Measurements from ENCODE around the gene LRRC27. TPM values are rescaled to one million over a fixed set of nuclear protein-coding genes. Genes with fewer than 3 reads are reported as not detected.

LRRC27 gene
- total RNA-seq, 2 experiments from 2014 or later, result 3.6 to 4.1 TPM

- CTCF ChIA-PET, result no interaction called here
- DNase-seq, result no peak
- no peak overlapping the region for H3K27ac Mint-ChIP-seq
- H3K4me3 Mint-ChIP-seq, result no peak overlapping the region
- POLR2A ChIA-PET, result no interaction called here
- H3K4me1 Mint-ChIP-seq, result peaks cover 10% of the 10 kb centered on the region
- H3K36me3 Mint-ChIP-seq (ENCODE audit: low read depth), result peaks cover 8% of the 10 kb centered on the region
- no peak for ATAC-seq
- no peaks in the 10 kb centered on the region for H3K9me3 Mint-ChIP-seq (ENCODE audit: low read depth)
- intact Hi-C loops (cut with DNase I, micrococcal nuclease), result no loop called here
- H3K27me3 Mint-ChIP-seq, result no peaks in the 10 kb centered on the region
Observed at GRCh38 chr10:132404169-132404880, 72.3 kb downstream of the LRRC27 start.

- DNase-seq, result no peak
- H3K4me3 Mint-ChIP-seq, result no peak overlapping the region
- H3K9me3 Mint-ChIP-seq (ENCODE audit: low read depth), result no peaks in the 10 kb centered on the region
- ChIA-PET POLR2A (no interaction called here), CTCF (interaction anchor here (0.5 kb wide), 1 partner anchor 32 kb away, joined by 4 read pairs; no protein-coding TSS in a partner anchor)
- no peak overlapping the region for H3K27ac Mint-ChIP-seq
- H3K4me1 Mint-ChIP-seq, result peaks cover 6% of the 10 kb centered on the region
- H3K36me3 Mint-ChIP-seq (ENCODE audit: low read depth), result peaks cover 8% of the 10 kb centered on the region
- no peaks in the 10 kb centered on the region for H3K27me3 Mint-ChIP-seq
- intact Hi-C loops (cut with DNase I, micrococcal nuclease), result no loop called here
- ATAC-seq, result no peak
Observed at GRCh38 chr10:132404911-132405462, 73.0 kb downstream of the LRRC27 start.

GRCh38 chr10:132405463-132405991 is 73.5 kb downstream of the LRRC27 start:
- Mint-ChIP-seq H3K27me3 (no peaks in the 10 kb centered on the region), H3K36me3 (ENCODE audit: low read depth) (peaks cover 8% of the 10 kb centered on the region), H3K9me3 (ENCODE audit: low read depth) (no peaks in the 10 kb centered on the region), H3K27ac (no peak overlapping the region), H3K4me3 (no peak overlapping the region), H3K4me1 (peaks cover 6% of the 10 kb centered on the region)
- DNase-seq, result no peak
- intact Hi-C loops (cut with DNase I, micrococcal nuclease), result no loop called here
- no peak for ATAC-seq
- CTCF ChIA-PET, result interaction anchor here (0.5 kb wide), 1 partner anchor 33 kb away, joined by 4 read pairs; no protein-coding TSS in a partner anchor
- POLR2A ChIA-PET, result no interaction called here

GRCh38 chr10:132406181-132406580 is 74.2 kb downstream of the LRRC27 start:
- Mint-ChIP-seq H3K4me3 (no peak overlapping the region), H3K36me3 (ENCODE audit: low read depth) (peaks cover 8% of the 10 kb centered on the region), H3K9me3 (ENCODE audit: low read depth) (no peaks in the 10 kb centered on the region), H3K4me1 (peaks cover 6% of the 10 kb centered on the region), H3K27ac (no peak overlapping the region), H3K27me3 (no peaks in the 10 kb centered on the region)
- ChIA-PET POLR2A (no interaction called here), CTCF (no interaction called here)
- intact Hi-C loops (cut with DNase I, micrococcal nuclease), result no loop called here
- DNase-seq (no peak), ATAC-seq (no peak)

GRCh38 chr10:132406750-132407149 is 74.8 kb downstream of the LRRC27 start:
- Mint-ChIP-seq H3K4me3 (no peak overlapping the region), H3K27me3 (no peaks in the 10 kb centered on the region), H3K9me3 (ENCODE audit: low read depth) (no peaks in the 10 kb centered on the region), H3K4me1 (peaks cover 6% of the 10 kb centered on the region), H3K36me3 (ENCODE audit: low read depth) (peaks cover 8% of the 10 kb centered on the region), H3K27ac (no peak overlapping the region)
- intact Hi-C loops (cut with DNase I, micrococcal nuclease), result no loop called here
- ChIA-PET CTCF (no interaction called here), POLR2A (no interaction called here)
- DNase-seq, result no peak
- ATAC-seq, result no peak

GRCh38 chr10:132407243-132407746 is 75.3 kb downstream of the LRRC27 start:
- ChIA-PET CTCF (no interaction called here), POLR2A (no interaction called here)
- H3K4me3 Mint-ChIP-seq, result no peak overlapping the region
- intact Hi-C loops (cut with DNase I, micrococcal nuclease), result no loop called here
- no peaks in the 10 kb centered on the region for H3K9me3 Mint-ChIP-seq (ENCODE audit: low read depth)
- H3K27ac Mint-ChIP-seq, result no peak overlapping the region
- DNase-seq (no peak), ATAC-seq (no peak)
- peaks cover 6% of the 10 kb centered on the region for H3K4me1 Mint-ChIP-seq
- H3K27me3 Mint-ChIP-seq, result no peaks in the 10 kb centered on the region
- H3K36me3 Mint-ChIP-seq (ENCODE audit: low read depth), result peaks cover 8% of the 10 kb centered on the region

- ChIA-PET CTCF (interaction anchor here (0.6 kb wide), 1 partner anchor 45 kb away, joined by 3 read pairs; no protein-coding TSS in a partner anchor), POLR2A (no interaction called here)
- H3K4me3 Mint-ChIP-seq, result no peak overlapping the region
- DNase-seq (no peak), ATAC-seq (peak; percentile 17)
- H3K4me1 Mint-ChIP-seq, result peaks cover 6% of the 10 kb centered on the region
- H3K27ac Mint-ChIP-seq, result no peak overlapping the region
- no peaks in the 10 kb centered on the region for H3K27me3 Mint-ChIP-seq
- H3K9me3 Mint-ChIP-seq (ENCODE audit: low read depth), result no peaks in the 10 kb centered on the region
- peaks cover 8% of the 10 kb centered on the region for H3K36me3 Mint-ChIP-seq (ENCODE audit: low read depth)
- intact Hi-C loops (cut with DNase I, micrococcal nuclease), result no loop called here
Observed at GRCh38 chr10:132407846-132408278, 75.9 kb downstream of the LRRC27 start.

- POLR2A ChIA-PET, result no interaction called here
- ATAC-seq, result peak; percentile 57
- H3K27ac Mint-ChIP-seq, result no peak overlapping the region
- intact Hi-C loops (cut with DNase I, micrococcal nuclease), result no loop called here
- no peaks in the 10 kb centered on the region for H3K9me3 Mint-ChIP-seq (ENCODE audit: low read depth)
- DNase-seq, result peak; percentile 47
- no peak overlapping the region for H3K4me3 Mint-ChIP-seq
- CTCF ChIA-PET, result interaction anchor here (0.6 kb wide), 1 partner anchor 46 kb away, joined by 3 read pairs; no protein-coding TSS in a partner anchor
- no peaks in the 10 kb centered on the region for H3K27me3 Mint-ChIP-seq
- H3K36me3 Mint-ChIP-seq (ENCODE audit: low read depth), result peaks cover 8% of the 10 kb centered on the region
- H3K4me1 Mint-ChIP-seq, result peaks cover 6% of the 10 kb centered on the region
Observed at GRCh38 chr10:132408367-132408781, 76.4 kb downstream of the LRRC27 start.

- Mint-ChIP-seq H3K27me3 (no peaks in the 10 kb centered on the region), H3K9me3 (ENCODE audit: low read depth) (no peaks in the 10 kb centered on the region), H3K4me1 (peaks cover 6% of the 10 kb centered on the region), H3K27ac (no peak overlapping the region), H3K4me3 (no peak overlapping the region), H3K36me3 (ENCODE audit: low read depth) (peaks cover 8% of the 10 kb centered on the region)
- intact Hi-C loops (cut with DNase I, micrococcal nuclease), result no loop called here
- CTCF ChIA-PET, result no interaction called here
- ATAC-seq (no peak), DNase-seq (no peak)
- POLR2A ChIA-PET, result interaction anchor here (0.6 kb wide), 1 partner anchor 11 kb away, joined by 3 read pairs; no protein-coding TSS in a partner anchor
Observed at GRCh38 chr10:132408823-132409666, 77.1 kb downstream of the LRRC27 start.

- H3K27me3 Mint-ChIP-seq, result no peaks in the 10 kb centered on the region
- peaks cover 6% of the 10 kb centered on the region for H3K4me1 Mint-ChIP-seq
- ChIA-PET POLR2A (no interaction called here), CTCF (no interaction called here)
- ATAC-seq, result no peak
- no peaks in the 10 kb centered on the region for H3K9me3 Mint-ChIP-seq (ENCODE audit: low read depth)
- peaks cover 5% of the 10 kb centered on the region for H3K36me3 Mint-ChIP-seq (ENCODE audit: low read depth)
- H3K4me3 Mint-ChIP-seq, result no peak overlapping the region
- no peak for DNase-seq
- no peak overlapping the region for H3K27ac Mint-ChIP-seq
- intact Hi-C loops (cut with DNase I, micrococcal nuclease), result loop anchor here in 1 of 2 experiments (5.0 kb wide), 1 partner anchor 38 kb away; no protein-coding TSS in a partner anchor
Observed at GRCh38 chr10:132409667-132410028, 77.7 kb downstream of the LRRC27 start.

GRCh38 chr10:132410056-132410778 is 78.2 kb downstream of the LRRC27 start:
- DNase-seq, result no peak
- no peak for ATAC-seq
- H3K4me1 Mint-ChIP-seq, result peaks cover 6% of the 10 kb centered on the region
- CTCF ChIA-PET, result no interaction called here
- H3K36me3 Mint-ChIP-seq (ENCODE audit: low read depth), result peaks cover 6% of the 10 kb centered on the region
- no peaks in the 10 kb centered on the region for H3K9me3 Mint-ChIP-seq (ENCODE audit: low read depth)
- POLR2A ChIA-PET, result no interaction called here
- no peak overlapping the region for H3K4me3 Mint-ChIP-seq
- no peaks in the 10 kb centered on the region for H3K27me3 Mint-ChIP-seq
- H3K27ac Mint-ChIP-seq, result no peak overlapping the region
- intact Hi-C loops (cut with DNase I, micrococcal nuclease), result loop anchor here in 1 of 2 experiments (5.0 kb wide), 1 partner anchor 37 kb away; no protein-coding TSS in a partner anchor
